Kidney epithelial cell (primary cell): ENCODE results near the gene FAM83F. TPM values are rescaled to one million over a fixed set of nuclear protein-coding genes. Genes with fewer than 3 reads are reported as not detected.

Experiments used
- DNase-seq: peaks from one replicate; pipeline ENCODE4 v3.0.0-alpha.2; 2010; ENCODE audit warnings: low read depth
- H3K27me3 ChIP-seq: 2 replicates; pipeline ENCODE4 v1.6.0; 2011; ENCODE audit warnings: low read length; ENCODE audit not compliant: control insufficient read depth, insufficient read depth
- H3K36me3 ChIP-seq: 2 replicates; pipeline ENCODE4 v1.5.1; 2011; ENCODE audit warnings: low read length; ENCODE audit not compliant: control insufficient read depth, insufficient read depth
- H3K4me3 ChIP-seq: 2 replicates; pipeline ENCODE4 v1.5.1; 2011; ENCODE audit warnings: low read depth, mild to moderate bottlenecking, control low read depth, low read length
- CTCF ChIP-seq: IDR thresholded peaks from 2 replicates; pipeline ENCODE4 v1.5.1; 2011; ENCODE audit warnings: mild to moderate bottlenecking, moderate library complexity, low read length, control low read depth, inconsistent platforms; ENCODE audit not compliant: insufficient read depth, poor library complexity, severe bottlenecking
- total RNA-seq: library from RNA; depleted of rRNA; stranded (reverse); fragments of >200 nt; gene quantifications from 2 replicates; pipeline ENCODE4 v1.2.3, GENCODE V29; 2015

Gene FAM83F
- total RNA-seq, 1 donor from 2014 or later: 6.9 TPM

GRCh38 chr22:40026641-40027040 is 31.9 kb downstream of the FAM83F start:
- no peak for DNase-seq
- Histone ChIP-seq H3K4me3 (no peak overlapping the region), H3K27me3 (peaks cover 10% of the 10 kb centered on the region), H3K36me3 (no peaks in the 10 kb centered on the region)
- no peak for TF ChIP-seq CTCF

GRCh38 chr22:40027191-40028097 is 32.7 kb downstream of the FAM83F start:
- TF ChIP-seq CTCF: no peak
- Histone ChIP-seq H3K36me3 (no peaks in the 10 kb centered on the region), H3K4me3 (no peak overlapping the region), H3K27me3 (peaks cover 10% of the 10 kb centered on the region)
- DNase-seq: no peak

GRCh38 chr22:40028098-40028425 is 33.3 kb downstream of the FAM83F start:
- no peak for TF ChIP-seq CTCF
- Histone ChIP-seq H3K4me3 (no peak overlapping the region), H3K27me3 (peaks cover 9% of the 10 kb centered on the region), H3K36me3 (no peaks in the 10 kb centered on the region)
- DNase-seq: no peak

- no peak for DNase-seq
- Histone ChIP-seq H3K4me3 (no peak overlapping the region), H3K36me3 (no peaks in the 10 kb centered on the region), H3K27me3 (peaks cover 7% of the 10 kb centered on the region)
- TF ChIP-seq CTCF: no peak
Observed at GRCh38 chr22:40029189-40029890, 34.6 kb downstream of the FAM83F start.

- H3K36me3 ChIP-seq: no peaks in the 10 kb centered on the region
- no peak overlapping the region for H3K4me3 ChIP-seq
- peaks cover 7% of the 10 kb centered on the region for H3K27me3 ChIP-seq
- TF ChIP-seq CTCF: no peak
- DNase-seq: no peak
Observed at GRCh38 chr22:40030026-40030757, 35.4 kb downstream of the FAM83F start.
